Mesenchymal stem cell (in vitro differentiated cells and primary cell): Measurements from ENCODE around the gene DCHS1.

Experiments used
- DNase-seq: peaks from one replicate; pipeline ENCODE4 v3.0.0-alpha.2; 2013
- H2AFZ ChIP-seq: one replicate; pipeline ENCODE4 v1.6.1; 2013; ENCODE audit warnings: low read depth, mild to moderate bottlenecking, control low read depth, inconsistent platforms, low read length, moderate library complexity
- H2AK5ac ChIP-seq: 2 replicates; pipeline ENCODE4 v1.6.1; 2013; ENCODE audit warnings: low read length, moderate library complexity, mild to moderate bottlenecking, inconsistent platforms; ENCODE audit not compliant: severe bottlenecking
- H2BK120ac ChIP-seq: one replicate; pipeline ENCODE4 v1.6.1; 2013; ENCODE audit warnings: low read depth, mild to moderate bottlenecking, inconsistent platforms, low read length, moderate library complexity
- H2BK12ac ChIP-seq, 2 experiments: one replicate each; pipeline ENCODE4 v1.6.1; 2013; ENCODE audit warnings: inconsistent platforms in 2 of 2, low read length in 2 of 2, mild to moderate bottlenecking in 2 of 2, moderate library complexity in 2 of 2, control low read depth in 1 of 2
- H2BK15ac ChIP-seq: one replicate; pipeline ENCODE4 v1.6.1; 2013; ENCODE audit warnings: mild to moderate bottlenecking, low read depth, inconsistent platforms; ENCODE audit not compliant: poor library complexity, severe bottlenecking
- H2BK5ac ChIP-seq: 2 replicates; pipeline ENCODE4 v1.6.1; 2013; ENCODE audit warnings: low read depth, mild to moderate bottlenecking, low read length, control low read depth, inconsistent platforms; ENCODE audit not compliant: poor library complexity, severe bottlenecking
- H3K14ac ChIP-seq, 2 experiments: one replicate each; pipeline ENCODE4 v1.6.1; 2013; ENCODE audit warnings: inconsistent platforms in 2 of 2, low read length in 2 of 2, control low read depth in 1 of 2, mild to moderate bottlenecking in 1 of 2, moderate library complexity in 1 of 2
- H3K18ac ChIP-seq, 2 experiments: one replicate each; pipeline ENCODE4 v1.6.1; 2013; ENCODE audit warnings: inconsistent platforms in 2 of 2, low read length in 2 of 2, control low read depth in 1 of 2, low read depth in 1 of 2, mild to moderate bottlenecking in 1 of 2
- H3K23ac ChIP-seq, 2 experiments: one replicate each; pipeline ENCODE4 v1.6.1; 2013; ENCODE audit warnings: inconsistent platforms in 2 of 2, low read length in 2 of 2, mild to moderate bottlenecking in 2 of 2, moderate library complexity in 2 of 2, control low read depth in 1 of 2
- H3K27ac ChIP-seq: 2 replicates; pipeline ENCODE4 v1.5.1; 2013; ENCODE audit warnings: mild to moderate bottlenecking, moderate library complexity, low read length, control low read depth, inconsistent platforms; ENCODE audit not compliant: poor library complexity, severe bottlenecking
- H3K27me3 ChIP-seq, 2 experiments: 2 replicates each; pipeline versions ENCODE4 v1.6.1 to v1.7.0; 2013; ENCODE audit warnings: low read length in 2 of 2, mild to moderate bottlenecking in 2 of 2, moderate library complexity in 2 of 2, control low read depth in 1 of 2, inconsistent platforms in 1 of 2; ENCODE audit not compliant: control insufficient read depth in 1 of 2, insufficient read depth in 1 of 2
- H3K36me3 ChIP-seq, 2 experiments: 2 replicates each; pipeline versions ENCODE4 v1.6.1 to v1.7.0; 2013; ENCODE audit warnings: low read length in 2 of 2, control low read depth in 1 of 2, inconsistent platforms in 1 of 2, low read depth in 1 of 2, mild to moderate bottlenecking in 1 of 2; ENCODE audit not compliant: insufficient read depth in 2 of 2, control insufficient read depth in 1 of 2
- H3K4ac ChIP-seq, 2 experiments: one replicate each; pipeline ENCODE4 v1.6.1; 2013; ENCODE audit warnings: inconsistent platforms in 2 of 2, low read length in 2 of 2, mild to moderate bottlenecking in 2 of 2, moderate library complexity in 2 of 2, control low read depth in 1 of 2, low read depth in 1 of 2
- H3K4me1 ChIP-seq: 2 replicates; pipeline ENCODE4 v1.6.1; 2013; ENCODE audit warnings: low read depth, low read length, control low read depth; ENCODE audit not compliant: control insufficient read depth, insufficient read depth
- H3K4me2 ChIP-seq: 2 replicates; pipeline ENCODE4 v1.6.1; 2013; ENCODE audit warnings: low read length, mild to moderate bottlenecking, inconsistent platforms; ENCODE audit not compliant: poor library complexity, severe bottlenecking
- H3K4me3 ChIP-seq, 2 experiments: 2 replicates each; pipeline versions ENCODE4 v1.5.1 to v1.7.0; 2013; ENCODE audit warnings: low read length in 2 of 2, mild to moderate bottlenecking in 2 of 2, control low read depth in 1 of 2, low read depth in 1 of 2; ENCODE audit not compliant: insufficient read depth in 1 of 2
- H3K79me1 ChIP-seq: replicated peaks from 2 replicates; pipeline ENCODE4 v1.6.1; 2013; ENCODE audit warnings: mild to moderate bottlenecking, control low read depth, low read length, inconsistent platforms; ENCODE audit not compliant: poor library complexity, severe bottlenecking
- H3K9ac ChIP-seq: 2 replicates; pipeline ENCODE4 v1.7.0; 2013; ENCODE audit warnings: mild to moderate bottlenecking, low read length, moderate library complexity
- H3K9me3 ChIP-seq: 2 replicates; pipeline ENCODE4 v1.7.0; 2013; ENCODE audit warnings: mild to moderate bottlenecking, low read length; ENCODE audit not compliant: control insufficient read depth
- H4K8ac ChIP-seq: one replicate; pipeline ENCODE4 v1.6.1; 2013; ENCODE audit warnings: inconsistent platforms, mild to moderate bottlenecking, low read length, moderate library complexity
- H4K91ac ChIP-seq: one replicate; pipeline ENCODE4 v1.6.1; 2013; ENCODE audit warnings: mild to moderate bottlenecking, low read length, inconsistent platforms
- WGBS: methylation state at CpG from one replicate; pipeline ENCODE4 v1.1.7; 2013; ENCODE audit warnings: mixed read lengths; 5-methylcytosine and 5-hydroxymethylcytosine counted together

DCHS1 gene

DNA sequence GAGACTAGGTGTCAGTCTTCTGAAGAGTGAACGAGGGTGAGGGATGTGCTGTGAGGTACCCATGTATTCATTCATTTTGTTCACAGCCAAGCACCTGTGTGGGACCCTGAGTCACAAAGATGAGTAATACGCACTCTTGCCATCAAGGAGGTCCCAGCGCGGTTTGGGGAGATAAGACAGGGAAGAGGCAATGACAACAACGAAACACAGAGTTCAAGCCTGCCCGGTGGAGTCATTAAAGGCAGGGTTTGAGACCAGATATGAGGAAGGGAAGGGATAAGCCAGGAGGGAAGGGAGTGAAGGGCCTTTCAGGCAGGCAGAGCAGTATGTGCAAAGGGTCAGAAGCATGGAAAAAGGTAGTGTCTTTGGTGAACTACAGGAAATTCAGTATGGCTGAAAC, 4.6 kb downstream of the DCHS1 start:
- DNase-seq = no peak
- WGBS = 21% methylated on average over 6 of the region's 6 CpGs
- Histone ChIP-seq H2BK5ac (no peak overlapping the region), H3K14ac (peak overlapping the region in 1 of 2 experiments; percentile 81), H3K4ac (peak overlapping the region in 1 of 2 experiments; percentile 66), H3K4me3 (no peak overlapping the region), H3K9ac (no peak overlapping the region), H2AFZ (no peak overlapping the region), H4K8ac (peak overlapping the region; percentile 56), H3K36me3 (no peaks in the 10 kb centered on the region), H3K27me3 (peaks cover 51 to 64% of the 10 kb centered on the region in 2 experiments), H3K4me2 (no peak overlapping the region), H4K91ac (no peak overlapping the region), H2BK12ac (peak overlapping the region in 1 of 2 experiments; percentile 72), H3K4me1 (peaks cover 20% of the 10 kb centered on the region), H2AK5ac (no peak overlapping the region), H3K18ac (peak overlapping the region in 1 of 2 experiments; percentile 48), H2BK15ac (no peak overlapping the region), H3K27ac (no peak overlapping the region), H3K9me3 (no peaks in the 10 kb centered on the region), H3K79me1 (no peaks in the 10 kb centered on the region), H2BK120ac (no peak overlapping the region), H3K23ac (peak overlapping the region in 1 of 2 experiments; percentile 95)

DNA sequence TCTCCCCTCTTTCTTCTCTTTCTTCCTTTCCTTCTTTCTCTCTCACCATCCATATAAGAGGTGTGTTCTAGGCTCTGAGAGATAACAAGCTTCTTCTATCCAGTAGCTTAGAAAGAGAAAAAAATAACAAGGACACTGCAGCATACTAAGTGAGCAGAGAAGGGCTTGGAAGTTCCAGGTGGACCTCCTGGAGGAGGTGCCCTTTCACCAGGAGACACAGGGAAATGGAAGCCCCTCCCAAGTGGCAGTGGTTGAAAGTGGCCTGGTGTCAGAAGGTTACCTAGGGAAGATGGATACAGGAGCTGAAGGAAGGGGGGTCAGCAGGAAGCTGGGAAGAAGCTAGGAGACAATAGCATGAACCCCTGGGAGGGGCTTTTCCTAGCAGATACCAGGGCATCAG, 5.5 kb downstream of the DCHS1 start:
- H3K14ac ChIP-seq = no peak overlapping the region
- H2AK5ac ChIP-seq = no peak overlapping the region
- H3K36me3 ChIP-seq = no peaks in the 10 kb centered on the region
- no peak overlapping the region for H2BK15ac ChIP-seq
- no peak overlapping the region for H3K9ac ChIP-seq
- no peak overlapping the region for H3K18ac ChIP-seq
- H3K79me1 ChIP-seq = no peaks in the 10 kb centered on the region
- no peaks in the 10 kb centered on the region for H3K9me3 ChIP-seq
- H3K23ac ChIP-seq = no peak overlapping the region
- DNase-seq = no peak
- H2BK12ac ChIP-seq = no peak overlapping the region
- no peak overlapping the region for H4K8ac ChIP-seq
- no peak overlapping the region for H2BK5ac ChIP-seq
- H4K91ac ChIP-seq = no peak overlapping the region
- H3K27ac ChIP-seq = no peak overlapping the region
- H3K4me2 ChIP-seq = no peak overlapping the region
- H3K27me3 ChIP-seq = peaks cover 48 to 68% of the 10 kb centered on the region in 2 experiments
- H3K4me1 ChIP-seq = peaks cover 17% of the 10 kb centered on the region
- H2BK120ac ChIP-seq = no peak overlapping the region
- H2AFZ ChIP-seq = no peak overlapping the region
- H3K4me3 ChIP-seq = no peak overlapping the region
- no peak overlapping the region for H3K4ac ChIP-seq

DNA sequence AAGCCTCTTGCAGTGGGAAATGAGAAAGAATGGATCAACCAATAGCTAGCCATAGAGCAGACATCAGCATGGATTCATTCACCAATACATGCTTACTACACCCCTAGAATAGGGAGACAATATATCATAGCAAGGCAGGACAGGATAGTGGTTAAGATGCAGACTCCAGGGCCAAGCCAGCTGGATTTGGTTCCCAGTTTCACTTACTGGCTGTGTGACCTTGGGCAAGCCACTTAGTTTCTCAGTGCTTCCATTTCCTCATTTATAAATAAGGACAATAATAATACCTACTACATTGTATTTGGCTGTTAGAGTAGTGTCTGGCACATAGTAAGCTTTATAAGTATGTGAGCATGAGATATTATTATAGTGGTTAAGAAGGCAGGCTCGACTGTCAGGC, 7.1 kb downstream of the DCHS1 start:
- Histone ChIP-seq H2BK5ac (no peak overlapping the region), H3K14ac (no peak overlapping the region), H3K36me3 (no peaks in the 10 kb centered on the region), H3K4me2 (no peak overlapping the region), H3K18ac (no peak overlapping the region), H4K91ac (no peak overlapping the region), H3K27me3 (peaks cover 37 to 68% of the 10 kb centered on the region in 2 experiments), H3K4me3 (no peak overlapping the region), H3K9me3 (peaks cover 4% of the 10 kb centered on the region), H2AK5ac (no peak overlapping the region), H2BK120ac (no peak overlapping the region), H3K9ac (no peak overlapping the region), H3K27ac (no peak overlapping the region), H2BK15ac (no peak overlapping the region), H3K23ac (no peak overlapping the region), H2BK12ac (peak overlapping the region in 1 of 2 experiments; percentile 45), H4K8ac (no peak overlapping the region), H2AFZ (no peak overlapping the region), H3K4me1 (peaks cover 14% of the 10 kb centered on the region), H3K79me1 (no peaks in the 10 kb centered on the region), H3K4ac (no peak overlapping the region)
- no peak for DNase-seq
- 0% methylated on average over 1 of the region's 1 CpG for WGBS

DNA sequence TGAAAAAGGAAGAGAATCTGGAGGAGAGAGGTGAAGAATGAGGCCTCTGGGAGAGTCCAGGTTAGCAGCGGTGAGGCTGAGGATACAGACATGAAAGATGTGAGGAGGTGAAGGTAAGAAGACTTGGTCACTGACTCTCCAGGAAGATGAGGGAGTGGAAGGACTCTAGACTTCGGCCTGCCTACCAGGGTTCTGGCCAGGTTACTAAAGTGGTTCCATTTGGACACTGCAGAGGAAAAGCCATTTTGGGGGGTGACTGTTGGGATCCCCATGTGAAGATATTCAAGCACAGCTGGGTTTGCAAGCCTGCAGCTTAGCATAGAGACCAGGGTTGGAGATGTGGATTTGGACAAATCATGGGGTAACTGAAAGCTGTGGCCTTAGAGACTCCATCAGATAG, 7.8 kb downstream of the DCHS1 start:
- H2BK120ac ChIP-seq = no peak overlapping the region
- peak overlapping the region in 1 of 2 experiments; percentile 72 for H2BK12ac ChIP-seq
- H3K4ac ChIP-seq = peak overlapping the region in 1 of 2 experiments; percentile 33
- H3K23ac ChIP-seq = no peak overlapping the region
- H3K36me3 ChIP-seq = no peaks in the 10 kb centered on the region
- 97% methylated on average over 2 of the region's 2 CpGs for WGBS
- H2AK5ac ChIP-seq = no peak overlapping the region
- no peak overlapping the region for H2BK5ac ChIP-seq
- H3K27ac ChIP-seq = no peak overlapping the region
- H4K91ac ChIP-seq = no peak overlapping the region
- no peak overlapping the region for H4K8ac ChIP-seq
- H3K9me3 ChIP-seq = peaks cover 5% of the 10 kb centered on the region
- H3K18ac ChIP-seq = peak overlapping the region in 1 of 2 experiments; percentile 18
- H3K4me2 ChIP-seq = no peak overlapping the region
- H3K9ac ChIP-seq = no peak overlapping the region
- no peak for DNase-seq
- H3K4me3 ChIP-seq = no peak overlapping the region
- H2AFZ ChIP-seq = no peak overlapping the region
- H3K14ac ChIP-seq = peak overlapping the region in 1 of 2 experiments; percentile 19
- peaks cover 14% of the 10 kb centered on the region for H3K4me1 ChIP-seq
- no peaks in the 10 kb centered on the region for H3K79me1 ChIP-seq
- peaks cover 32 to 70% of the 10 kb centered on the region in 2 experiments for H3K27me3 ChIP-seq
- no peak overlapping the region for H2BK15ac ChIP-seq
